ENCODE results near the gene FHOD3. TPM values are rescaled to one million over a fixed set of nuclear protein-coding genes. Genes with fewer than 3 reads are reported as not detected.

Gene FHOD3
- total RNA-seq, 2 donors from 2014 or later, result 2.8 to 3.1 TPM

DNA sequence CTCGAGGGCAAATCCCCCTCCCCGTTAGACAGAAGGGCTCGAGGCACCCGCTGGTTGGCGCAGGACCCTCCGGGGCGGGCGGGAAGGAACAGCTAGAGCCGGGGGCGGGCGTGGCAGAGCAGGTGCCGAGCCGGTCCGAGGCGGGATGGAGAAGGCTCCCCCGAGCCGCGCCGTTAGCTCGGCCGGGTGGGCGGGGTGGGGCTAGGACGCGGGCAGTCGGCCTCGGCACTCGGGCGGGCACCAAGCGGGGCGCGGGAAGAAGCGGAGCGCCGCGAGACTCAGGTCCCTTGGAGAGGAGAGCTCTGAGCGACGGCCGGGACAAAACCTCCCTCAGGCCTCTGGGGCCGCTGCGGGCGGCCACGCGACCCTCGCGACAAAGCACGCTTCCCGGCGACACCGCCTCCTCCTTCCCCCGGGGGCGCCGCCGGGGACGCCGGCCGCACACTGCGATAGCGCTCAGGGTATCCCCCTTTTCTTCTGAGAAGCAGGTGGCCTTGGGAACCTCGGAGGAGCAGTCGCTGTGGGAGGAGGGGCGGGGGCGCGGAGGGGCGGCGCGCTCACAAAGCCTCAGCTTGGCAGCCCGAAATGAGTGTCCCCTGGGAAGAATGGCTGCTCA is 721 bp downstream of the FHOD3 start:
- no peak overlapping the region for H3K4me3 Mint-ChIP-seq
- no peaks in the 10 kb centered on the region for H3K4me1 ChIP-seq (ENCODE audit: control insufficient read depth, insufficient read depth, low read length)
- no peaks in the 10 kb centered on the region for H3K4me1 Mint-ChIP-seq
- no peak overlapping the region for H3K27ac ChIP-seq (ENCODE audit: low read depth, low read length)
- no peaks in the 10 kb centered on the region for H3K9me3 Mint-ChIP-seq
- WGBS, 2 experiments (ENCODE audit: insufficient coverage in 1 of 2, insufficient read length in 1 of 2), result 0% methylated on average over 65 of the region's 67 CpGs; no CpG with 5 or more reads in 1 of the 2 experiments
- no peaks in the 10 kb centered on the region for H3K36me3 ChIP-seq (ENCODE audit: control insufficient read depth, insufficient read depth, low read length)
- H3K9me3 ChIP-seq (ENCODE audit: control insufficient read depth, low read length), result no peaks in the 10 kb centered on the region
- peaks cover 76% of the 10 kb centered on the region for H3K27me3 ChIP-seq (ENCODE audit: control insufficient read depth, insufficient read depth, low read length, poor library complexity, severe bottlenecking)
- peak; percentile 82 for DNase-seq
- peak overlapping the region; percentile 69 for H3K4me3 ChIP-seq (ENCODE audit: low read length)
- H3K9ac ChIP-seq (ENCODE audit: extremely low read depth, low read length, poor library complexity, severe bottlenecking), result no peak overlapping the region
- no peak overlapping the region for H3K27ac Mint-ChIP-seq
- H3K36me3 Mint-ChIP-seq (ENCODE audit: low read depth), result no peaks in the 10 kb centered on the region
- H3K27me3 Mint-ChIP-seq (ENCODE audit: insufficient read depth), result peaks cover 43% of the 10 kb centered on the region
- TF ChIP-seq, protein P1, sequence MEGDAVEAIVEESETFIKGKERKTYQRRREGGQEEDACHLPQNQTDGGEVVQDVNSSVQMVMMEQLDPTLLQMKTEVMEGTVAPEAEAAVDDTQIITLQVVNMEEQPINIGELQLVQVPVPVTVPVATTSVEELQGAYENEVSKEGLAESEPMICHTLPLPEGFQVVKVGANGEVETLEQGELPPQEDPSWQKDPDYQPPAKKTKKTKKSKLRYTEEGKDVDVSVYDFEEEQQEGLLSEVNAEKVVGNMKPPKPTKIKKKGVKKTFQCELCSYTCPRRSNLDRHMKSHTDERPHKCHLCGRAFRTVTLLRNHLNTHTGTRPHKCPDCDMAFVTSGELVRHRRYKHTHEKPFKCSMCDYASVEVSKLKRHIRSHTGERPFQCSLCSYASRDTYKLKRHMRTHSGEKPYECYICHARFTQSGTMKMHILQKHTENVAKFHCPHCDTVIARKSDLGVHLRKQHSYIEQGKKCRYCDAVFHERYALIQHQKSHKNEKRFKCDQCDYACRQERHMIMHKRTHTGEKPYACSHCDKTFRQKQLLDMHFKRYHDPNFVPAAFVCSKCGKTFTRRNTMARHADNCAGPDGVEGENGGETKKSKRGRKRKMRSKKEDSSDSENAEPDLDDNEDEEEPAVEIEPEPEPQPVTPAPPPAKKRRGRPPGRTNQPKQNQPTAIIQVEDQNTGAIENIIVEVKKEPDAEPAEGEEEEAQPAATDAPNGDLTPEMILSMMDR (conservative IDR thresholded peaks at IDR 0.05), result no peak

DNA sequence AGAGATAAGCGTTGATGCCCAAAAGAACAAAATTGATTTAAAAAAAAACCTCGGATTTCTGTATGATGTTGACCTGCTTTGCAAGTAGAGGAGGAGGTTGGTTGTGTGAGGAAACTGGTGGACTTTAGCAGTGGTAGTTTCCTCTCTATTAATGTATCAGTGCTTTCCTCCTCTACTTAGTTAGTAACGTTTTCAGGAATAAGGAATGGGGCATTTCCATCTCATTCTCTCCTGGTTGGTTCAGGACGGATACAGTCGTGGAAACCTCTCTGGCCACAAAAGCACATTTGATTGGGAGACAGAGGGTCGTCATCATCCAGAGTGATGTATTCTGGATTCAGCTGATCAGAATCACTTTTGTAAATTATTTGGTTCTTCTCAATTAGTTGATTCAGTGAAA is 1.5 kb downstream of the FHOD3 start:
- Histone ChIP-seq H3K9ac (ENCODE audit: extremely low read depth, low read length, poor library complexity, severe bottlenecking) (no peak overlapping the region), H3K27me3 (ENCODE audit: control insufficient read depth, insufficient read depth, low read length, poor library complexity, severe bottlenecking) (peaks cover 68% of the 10 kb centered on the region), H3K4me1 (ENCODE audit: control insufficient read depth, insufficient read depth, low read length) (no peaks in the 10 kb centered on the region), H3K9me3 (ENCODE audit: control insufficient read depth, low read length) (no peaks in the 10 kb centered on the region), H3K4me3 (ENCODE audit: low read length) (no peak overlapping the region), H3K36me3 (ENCODE audit: control insufficient read depth, insufficient read depth, low read length) (no peaks in the 10 kb centered on the region), H3K27ac (ENCODE audit: low read depth, low read length) (no peak overlapping the region)
- Mint-ChIP-seq H3K4me3 (no peak overlapping the region), H3K9me3 (no peaks in the 10 kb centered on the region), H3K36me3 (ENCODE audit: low read depth) (no peaks in the 10 kb centered on the region), H3K4me1 (no peaks in the 10 kb centered on the region), H3K27ac (no peak overlapping the region), H3K27me3 (ENCODE audit: insufficient read depth) (peaks cover 49% of the 10 kb centered on the region)
- TF ChIP-seq, protein P1 (conservative IDR thresholded peaks at IDR 0.05), result no peak
- WGBS, 2 experiments (ENCODE audit: insufficient coverage in 1 of 2, insufficient read length in 1 of 2), result 77 to 87% methylated on average over 5 to 6 of the region's 6 CpGs
- DNase-seq, result no peak

DNA sequence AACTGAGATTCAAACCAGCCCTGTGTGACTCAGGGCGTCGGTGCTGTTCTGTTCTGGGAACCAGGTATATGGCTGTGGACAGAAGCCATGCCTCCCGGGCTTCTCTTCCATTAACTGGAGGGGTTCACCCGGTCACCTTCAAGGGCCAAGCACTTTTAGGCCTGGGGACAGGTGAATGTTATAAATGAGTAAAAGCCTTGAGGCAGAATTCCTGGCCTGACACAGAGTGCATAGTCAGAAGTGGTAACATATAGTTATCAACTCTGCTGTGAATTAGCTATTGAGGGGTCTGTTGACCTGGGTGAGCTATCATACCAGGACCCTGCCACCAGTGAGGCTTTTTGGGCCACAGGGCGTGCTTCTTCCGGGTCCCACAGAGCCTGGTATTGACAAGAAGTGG is 2.7 kb downstream of the FHOD3 start:
- H3K27ac ChIP-seq (ENCODE audit: low read depth, low read length), result no peak overlapping the region
- Mint-ChIP-seq H3K27ac (no peak overlapping the region), H3K4me3 (no peak overlapping the region), H3K9me3 (no peaks in the 10 kb centered on the region), H3K4me1 (no peaks in the 10 kb centered on the region), H3K36me3 (ENCODE audit: low read depth) (no peaks in the 10 kb centered on the region), H3K27me3 (ENCODE audit: insufficient read depth) (peaks cover 49% of the 10 kb centered on the region)
- TF ChIP-seq, protein P1 (conservative IDR thresholded peaks at IDR 0.05), result no peak
- no peaks in the 10 kb centered on the region for H3K4me1 ChIP-seq (ENCODE audit: control insufficient read depth, insufficient read depth, low read length)
- H3K9me3 ChIP-seq (ENCODE audit: control insufficient read depth, low read length), result no peaks in the 10 kb centered on the region
- H3K27me3 ChIP-seq (ENCODE audit: control insufficient read depth, insufficient read depth, low read length, poor library complexity, severe bottlenecking), result peaks cover 56% of the 10 kb centered on the region
- 79 to 90% methylated on average over 3 to 6 of the region's 6 CpGs for WGBS, 2 experiments (ENCODE audit: insufficient coverage in 1 of 2, insufficient read length in 1 of 2)
- no peaks in the 10 kb centered on the region for H3K36me3 ChIP-seq (ENCODE audit: control insufficient read depth, insufficient read depth, low read length)
- no peak overlapping the region for H3K9ac ChIP-seq (ENCODE audit: extremely low read depth, low read length, poor library complexity, severe bottlenecking)
- no peak overlapping the region for H3K4me3 ChIP-seq (ENCODE audit: low read length)
- DNase-seq, result no peak
